ENCODE measurements around the gene SHISA3.

The SHISA3 gene

GRCh38 chr4:42392436-42392835, 4.9 kb upstream of the SHISA3 start:
- no peak for DNase-seq

GRCh38 chr4:42395595-42395994, 1.7 kb upstream of the SHISA3 start:
- DNase-seq, result no peak

GRCh38 chr4:42396361-42396751, 932 bp upstream of the SHISA3 start:
- DNase-seq, result no peak

GRCh38 chr4:42397635-42398170, 415 bp downstream of the SHISA3 start:
- DNase-seq, result no peak

- peak; percentile 25 for DNase-seq
Observed at GRCh38 chr4:42398171-42398870, 1.0 kb downstream of the SHISA3 start.

- no peak for DNase-seq
Observed at GRCh38 chr4:42398871-42399331, 1.6 kb downstream of the SHISA3 start.

GRCh38 chr4:42399393-42399792, 2.1 kb downstream of the SHISA3 start:
- no peak for DNase-seq

- DNase-seq, result no peak
Observed at GRCh38 chr4:42401171-42401570, 3.9 kb downstream of the SHISA3 start.

- no peak for DNase-seq
Observed at GRCh38 chr4:42404001-42404400, 6.7 kb downstream of the SHISA3 start.

GRCh38 chr4:42410446-42410845, 13.2 kb downstream of the SHISA3 start:
- DNase-seq, result no peak

- DNase-seq, result no peak
Observed at GRCh38 chr4:42411803-42412202, 14.5 kb downstream of the SHISA3 start.

- DNase-seq, result no peak
Observed at GRCh38 chr4:42412251-42412650, 15.0 kb downstream of the SHISA3 start.

GRCh38 chr4:42415281-42415680, 18.0 kb downstream of the SHISA3 start:
- DNase-seq, result no peak

GRCh38 chr4:42416017-42416416, 18.7 kb downstream of the SHISA3 start:
- no peak for DNase-seq

- no peak for DNase-seq
Observed at GRCh38 chr4:42417550-42417949, 20.3 kb downstream of the SHISA3 start.

GRCh38 chr4:42420140-42420539, 22.9 kb downstream of the SHISA3 start:
- no peak for DNase-seq

GRCh38 chr4:42425146-42426065, 28.1 kb downstream of the SHISA3 start:
- no peak for DNase-seq

GRCh38 chr4:42428036-42428435, 30.7 kb downstream of the SHISA3 start:
- DNase-seq, result no peak

GRCh38 chr4:42436928-42437565, 39.8 kb downstream of the SHISA3 start:
- no peak for DNase-seq

GRCh38 chr4:42440083-42440482, 42.8 kb downstream of the SHISA3 start:
- DNase-seq, result no peak

- DNase-seq, result no peak
Observed at GRCh38 chr4:42442601-42443000, 45.3 kb downstream of the SHISA3 start.

- DNase-seq, result no peak
Observed at GRCh38 chr4:42445038-42445437, 47.8 kb downstream of the SHISA3 start.

GRCh38 chr4:42446823-42447222, 49.5 kb downstream of the SHISA3 start:
- no peak for DNase-seq
